ENCODE measurements around the gene CCND2. TPM values are rescaled to one million over a fixed set of nuclear protein-coding genes. Genes with fewer than 3 reads are reported as not detected.
A peak's percentile ranks its signal among the peaks of the same experiment; 100 is the strongest.

Gene CCND2
- 186 TPM in 2 replicates for total RNA-seq
- long read RNA-seq, full-length matches to known transcripts: 19 of 87 reads
- long read RNA-seq, partial matches to known transcripts: 0 of 87 reads
- long read RNA-seq, other reads (novel, unspliced or antisense): 68 of 87 reads

DNA sequence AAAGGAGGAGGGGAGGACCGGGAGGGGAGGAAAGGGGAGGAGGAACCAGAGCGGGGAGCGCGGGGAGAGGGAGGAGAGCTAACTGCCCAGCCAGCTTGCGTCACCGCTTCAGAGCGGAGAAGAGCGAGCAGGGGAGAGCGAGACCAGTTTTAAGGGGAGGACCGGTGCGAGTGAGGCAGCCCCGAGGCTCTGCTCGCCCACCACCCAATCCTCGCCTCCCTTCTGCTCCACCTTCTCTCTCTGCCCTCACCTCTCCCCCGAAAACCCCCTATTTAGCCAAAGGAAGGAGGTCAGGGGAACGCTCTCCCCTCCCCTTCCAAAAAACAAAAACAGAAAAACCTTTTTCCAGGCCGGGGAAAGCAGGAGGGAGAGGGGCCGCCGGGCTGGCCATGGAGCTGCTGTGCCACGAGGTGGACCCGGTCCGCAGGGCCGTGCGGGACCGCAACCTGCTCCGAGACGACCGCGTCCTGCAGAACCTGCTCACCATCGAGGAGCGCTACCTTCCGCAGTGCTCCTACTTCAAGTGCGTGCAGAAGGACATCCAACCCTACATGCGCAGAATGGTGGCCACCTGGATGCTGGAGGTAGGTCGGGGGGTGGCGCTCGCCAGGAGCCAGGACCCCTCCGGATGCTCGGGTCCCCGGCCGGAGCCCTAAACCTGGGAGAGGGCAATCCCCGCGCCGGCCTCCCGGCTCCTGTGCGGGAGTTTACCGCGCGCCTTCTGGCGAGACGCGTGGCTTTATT is at the start of gene CCND2:
Gene CCND2, plus strand, starts transcription at position 111 of the 744 bp plus-strand sequence. Its CDS starts 279 bp downstream, at position 390.
- TF ChIP-seq, protein P1, sequence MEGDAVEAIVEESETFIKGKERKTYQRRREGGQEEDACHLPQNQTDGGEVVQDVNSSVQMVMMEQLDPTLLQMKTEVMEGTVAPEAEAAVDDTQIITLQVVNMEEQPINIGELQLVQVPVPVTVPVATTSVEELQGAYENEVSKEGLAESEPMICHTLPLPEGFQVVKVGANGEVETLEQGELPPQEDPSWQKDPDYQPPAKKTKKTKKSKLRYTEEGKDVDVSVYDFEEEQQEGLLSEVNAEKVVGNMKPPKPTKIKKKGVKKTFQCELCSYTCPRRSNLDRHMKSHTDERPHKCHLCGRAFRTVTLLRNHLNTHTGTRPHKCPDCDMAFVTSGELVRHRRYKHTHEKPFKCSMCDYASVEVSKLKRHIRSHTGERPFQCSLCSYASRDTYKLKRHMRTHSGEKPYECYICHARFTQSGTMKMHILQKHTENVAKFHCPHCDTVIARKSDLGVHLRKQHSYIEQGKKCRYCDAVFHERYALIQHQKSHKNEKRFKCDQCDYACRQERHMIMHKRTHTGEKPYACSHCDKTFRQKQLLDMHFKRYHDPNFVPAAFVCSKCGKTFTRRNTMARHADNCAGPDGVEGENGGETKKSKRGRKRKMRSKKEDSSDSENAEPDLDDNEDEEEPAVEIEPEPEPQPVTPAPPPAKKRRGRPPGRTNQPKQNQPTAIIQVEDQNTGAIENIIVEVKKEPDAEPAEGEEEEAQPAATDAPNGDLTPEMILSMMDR (conservative IDR thresholded peaks at IDR 0.05): no peak
- DNase-seq (ENCODE audit: low read depth, low spot score): peak; percentile 76
- Mint-ChIP-seq H3K4me3 (peak within 1 kb of the TSS; percentile 99), H3K36me3 (ENCODE audit: low read depth) (peaks cover 19% of the 10 kb centered on the region), H3K9me3 (no peaks in the 10 kb centered on the region), H3K27ac (ENCODE audit: unreplicated experiment) (peak within 1 kb of the TSS; percentile 97), H3K4me1 (peaks cover 56% of the 10 kb centered on the region), H3K27me3 (ENCODE audit: low read depth) (peaks cover 27% of the 10 kb centered on the region)

DNA sequence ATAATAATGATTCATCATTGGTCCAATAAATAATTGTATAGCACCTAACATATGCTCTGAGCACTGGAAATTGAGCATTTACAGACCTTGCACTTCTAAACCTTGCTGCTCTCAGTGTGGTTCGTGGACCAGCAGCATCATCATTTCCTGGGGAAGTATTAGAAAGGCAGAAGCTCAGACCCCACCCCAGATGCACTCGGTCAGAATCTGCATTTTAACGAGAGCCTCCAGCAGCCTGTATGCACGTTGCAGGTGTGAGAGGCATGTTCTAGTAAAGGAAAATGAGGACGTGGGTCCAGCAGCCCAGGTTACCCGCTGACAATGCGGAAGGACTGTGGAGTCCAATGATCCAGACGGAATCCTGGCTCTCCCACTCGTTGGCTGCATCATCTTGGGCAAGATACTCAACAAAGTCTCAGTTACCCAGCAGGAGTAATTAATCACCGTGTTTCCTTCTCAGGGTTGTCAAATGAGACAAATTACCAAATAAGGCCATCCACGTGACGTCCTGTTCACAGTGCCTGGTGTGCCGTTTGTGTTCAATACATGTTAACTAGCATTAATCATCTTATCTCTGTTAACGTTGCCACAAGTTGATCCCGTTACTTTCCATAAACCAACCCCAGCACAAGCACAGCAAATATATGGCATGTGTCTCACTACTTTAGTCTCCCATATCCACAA is 49.2 kb upstream of the CCND2 start:
- TF ChIP-seq, protein P1 (conservative IDR thresholded peaks at IDR 0.05): no peak
- no peaks in the 10 kb centered on the region for H3K36me3 Mint-ChIP-seq (ENCODE audit: low read depth)
- H3K27me3 Mint-ChIP-seq (ENCODE audit: low read depth): no peaks in the 10 kb centered on the region
- peaks cover 4% of the 10 kb centered on the region for H3K4me1 Mint-ChIP-seq
- no peak overlapping the region for H3K4me3 Mint-ChIP-seq
- no peaks in the 10 kb centered on the region for H3K9me3 Mint-ChIP-seq
- no peak for DNase-seq (ENCODE audit: low read depth, low spot score)
- H3K27ac Mint-ChIP-seq (ENCODE audit: unreplicated experiment): no peak overlapping the region

DNA sequence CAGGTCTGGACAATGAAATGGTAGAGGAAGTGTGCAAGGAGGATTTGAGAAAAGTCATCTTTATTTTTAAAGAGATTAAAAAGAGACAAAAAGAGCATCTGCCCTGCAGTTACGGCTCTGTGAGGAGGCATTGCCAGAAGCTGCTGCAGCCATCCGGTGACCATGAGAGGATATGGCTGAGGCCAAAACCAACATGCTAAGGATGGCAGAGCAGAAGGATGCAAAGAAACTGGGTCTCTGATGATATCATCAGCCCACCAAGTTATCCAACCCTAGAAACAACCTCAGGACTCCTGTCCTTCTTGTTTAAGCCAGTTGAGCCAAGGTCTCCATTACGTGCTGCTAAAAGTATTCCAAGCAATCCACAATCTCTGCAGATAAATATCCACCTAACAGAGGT is 48.0 kb upstream of the CCND2 start:
- Mint-ChIP-seq H3K4me1 (peaks cover 4% of the 10 kb centered on the region), H3K27me3 (ENCODE audit: low read depth) (no peaks in the 10 kb centered on the region), H3K4me3 (no peak overlapping the region), H3K36me3 (ENCODE audit: low read depth) (no peaks in the 10 kb centered on the region), H3K9me3 (no peaks in the 10 kb centered on the region), H3K27ac (ENCODE audit: unreplicated experiment) (no peak overlapping the region)
- no peak for DNase-seq (ENCODE audit: low read depth, low spot score)
- TF ChIP-seq, protein P1 (conservative IDR thresholded peaks at IDR 0.05): no peak

DNA sequence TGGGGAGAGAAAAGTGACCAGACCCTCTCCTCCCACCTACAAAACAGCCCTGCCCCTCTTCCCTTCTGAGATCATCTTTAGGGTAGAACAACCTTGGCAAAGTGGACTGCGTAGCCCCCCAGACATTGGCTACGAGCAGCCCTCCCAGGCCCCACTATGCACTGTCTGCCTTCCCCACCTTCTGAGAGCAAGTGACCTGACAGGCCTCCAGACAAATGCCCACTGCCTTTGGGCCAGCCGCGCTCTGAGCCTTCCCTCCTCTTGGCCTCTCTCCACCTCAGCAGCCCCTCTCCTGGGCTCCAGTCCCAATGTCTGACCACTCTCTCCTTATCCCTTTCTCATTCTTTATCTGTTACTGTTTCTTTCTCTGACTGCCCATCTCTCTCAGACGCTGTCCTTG is 46.5 kb upstream of the CCND2 start:
- H3K36me3 Mint-ChIP-seq (ENCODE audit: low read depth): no peaks in the 10 kb centered on the region
- TF ChIP-seq, protein P1 (conservative IDR thresholded peaks at IDR 0.05): no peak
- no peaks in the 10 kb centered on the region for H3K27me3 Mint-ChIP-seq (ENCODE audit: low read depth)
- H3K27ac Mint-ChIP-seq (ENCODE audit: unreplicated experiment): no peak overlapping the region
- H3K4me3 Mint-ChIP-seq: no peak overlapping the region
- peaks cover 4% of the 10 kb centered on the region for H3K4me1 Mint-ChIP-seq
- DNase-seq (ENCODE audit: low read depth, low spot score): no peak
- H3K9me3 Mint-ChIP-seq: no peaks in the 10 kb centered on the region

DNA sequence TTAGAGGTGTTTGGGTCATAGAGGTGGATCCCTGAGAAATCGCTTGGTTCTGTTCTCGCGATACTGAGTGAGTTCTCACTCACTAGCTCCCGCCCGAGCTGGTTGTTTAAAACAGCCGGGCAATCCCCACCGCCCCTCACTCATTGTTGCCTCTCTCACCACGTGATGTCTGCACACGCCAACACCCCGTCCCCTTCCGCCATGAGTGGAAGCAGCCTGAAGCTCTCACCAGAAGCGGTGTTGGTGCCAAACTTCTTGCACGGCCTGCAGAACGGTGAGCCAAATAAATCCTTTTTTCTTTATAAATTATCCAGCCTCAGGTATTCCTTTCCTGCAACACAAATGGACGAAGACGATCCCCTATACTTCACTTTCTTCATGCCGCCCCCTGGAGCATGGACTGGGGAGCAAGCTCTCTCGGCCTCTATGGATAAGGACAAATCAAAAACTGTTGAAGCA is 45.4 kb upstream of the CCND2 start:
- H3K36me3 Mint-ChIP-seq (ENCODE audit: low read depth): no peaks in the 10 kb centered on the region
- no peak overlapping the region for H3K4me3 Mint-ChIP-seq
- DNase-seq (ENCODE audit: low read depth, low spot score): no peak
- TF ChIP-seq, protein P1 (conservative IDR thresholded peaks at IDR 0.05): no peak
- no peaks in the 10 kb centered on the region for H3K9me3 Mint-ChIP-seq
- peaks cover 4% of the 10 kb centered on the region for H3K4me1 Mint-ChIP-seq
- H3K27me3 Mint-ChIP-seq (ENCODE audit: low read depth): no peaks in the 10 kb centered on the region
- H3K27ac Mint-ChIP-seq (ENCODE audit: unreplicated experiment): no peak overlapping the region
